Activated CD4-positive, alpha-beta T cell treated with anti-CD3 and anti-CD28 coated beads, Interleukin-2, Interleukin-6, amounts not matched to agents 100 ng/mL and 50 ng/mL, durations not matched to agents 16 hours and 8 hours (primary cell): ENCODE measurements around the gene ABCA2.
A peak's percentile ranks its signal among the peaks of the same experiment; 100 is the strongest.

Experiments
- DNase-seq: peaks from one replicate; pipeline ENCODE4 v3.0.0-alpha.2; 2020

ABCA2 gene

DNA sequence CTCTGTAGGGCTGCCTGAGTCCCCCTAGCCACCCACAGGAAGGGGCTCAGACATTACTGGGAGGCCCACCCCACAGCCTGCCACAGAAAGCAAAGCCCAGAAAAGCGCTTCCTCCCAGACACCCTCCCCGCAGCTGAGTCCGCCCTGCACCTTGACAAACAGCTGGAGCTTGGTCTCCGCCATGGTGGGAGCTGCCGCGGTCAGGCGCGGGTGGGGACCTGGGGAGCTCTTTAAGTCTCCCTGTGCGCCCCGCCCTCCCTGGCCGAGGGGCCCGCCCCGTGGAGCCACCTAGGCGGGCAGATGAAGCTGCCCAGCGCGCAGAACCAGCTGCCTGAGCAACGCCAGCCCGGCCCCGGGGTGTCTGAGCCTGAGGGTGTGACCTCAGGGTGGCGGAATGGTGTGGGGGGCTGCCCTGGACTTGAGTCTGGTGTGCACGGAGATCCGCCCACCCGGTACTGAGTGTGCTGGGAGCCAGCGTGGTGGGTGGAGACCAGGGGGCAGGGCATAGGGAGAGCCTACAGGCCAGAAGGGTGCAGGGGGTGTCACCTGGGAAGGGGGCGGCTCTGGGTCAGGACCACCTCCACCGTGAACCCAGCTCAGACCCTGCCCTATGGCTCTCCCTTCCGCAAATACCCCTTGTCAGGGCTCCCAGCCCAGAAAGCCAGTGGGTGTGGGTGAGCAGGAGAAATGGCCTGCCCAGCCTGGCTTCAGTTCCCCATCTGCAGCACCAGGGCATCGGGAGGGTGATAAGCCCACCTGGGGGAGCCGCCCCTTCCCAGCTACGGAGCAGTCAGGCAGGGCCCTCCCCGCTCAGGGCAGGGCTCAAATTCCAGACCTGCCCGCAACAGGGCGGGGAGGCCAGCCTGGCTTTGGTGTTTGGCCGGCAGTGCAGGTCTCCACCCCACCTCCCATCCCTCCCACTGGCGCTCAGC lies 31.4 kb downstream of the ABCA2 start, which contains the start of gene CLIC3:
TSS of gene CLIC3 (minus strand) at position 208 of the 932 bp plus-strand sequence. CDS start at position 183, 25 bp downstream.
- DNase-seq = peak; percentile 41

DNA sequence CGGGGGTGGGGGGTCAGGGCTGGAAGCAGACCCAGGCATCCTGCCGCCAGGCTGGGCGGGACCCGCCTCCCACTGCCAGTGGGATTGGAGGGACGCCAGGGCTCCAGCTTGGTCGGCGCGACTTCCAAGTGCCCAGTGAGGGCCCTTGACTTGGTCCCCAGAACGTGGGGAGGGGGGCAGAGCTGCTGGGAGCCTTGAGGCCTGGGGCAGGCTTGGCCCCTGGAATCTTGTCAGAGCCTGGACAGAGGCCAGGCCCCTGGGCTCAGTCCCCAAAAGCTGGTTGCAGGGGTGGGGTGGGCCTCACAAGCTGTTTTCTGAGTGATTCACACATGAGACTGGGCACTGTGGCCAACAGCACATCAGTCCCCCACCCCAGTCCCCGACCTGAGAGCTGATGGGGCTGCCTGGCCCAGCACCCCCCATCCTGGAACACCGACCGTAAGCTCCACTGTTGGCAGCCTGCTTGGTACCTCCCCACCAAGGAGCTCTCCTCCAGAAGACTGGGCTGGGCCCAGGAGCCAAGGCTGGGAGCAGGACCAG lies 32.2 kb downstream of the ABCA2 start:
- DNase-seq = no peak

GRCh38 chr9:136995362-136995761 lies 32.7 kb downstream of the ABCA2 start:
- no peak for DNase-seq

GRCh38 chr9:136994888-136995230 lies 33.2 kb downstream of the ABCA2 start:
- no peak for DNase-seq

- no peak for DNase-seq
Observed at GRCh38 chr9:136994180-136994887, 33.7 kb downstream of the ABCA2 start.

DNA sequence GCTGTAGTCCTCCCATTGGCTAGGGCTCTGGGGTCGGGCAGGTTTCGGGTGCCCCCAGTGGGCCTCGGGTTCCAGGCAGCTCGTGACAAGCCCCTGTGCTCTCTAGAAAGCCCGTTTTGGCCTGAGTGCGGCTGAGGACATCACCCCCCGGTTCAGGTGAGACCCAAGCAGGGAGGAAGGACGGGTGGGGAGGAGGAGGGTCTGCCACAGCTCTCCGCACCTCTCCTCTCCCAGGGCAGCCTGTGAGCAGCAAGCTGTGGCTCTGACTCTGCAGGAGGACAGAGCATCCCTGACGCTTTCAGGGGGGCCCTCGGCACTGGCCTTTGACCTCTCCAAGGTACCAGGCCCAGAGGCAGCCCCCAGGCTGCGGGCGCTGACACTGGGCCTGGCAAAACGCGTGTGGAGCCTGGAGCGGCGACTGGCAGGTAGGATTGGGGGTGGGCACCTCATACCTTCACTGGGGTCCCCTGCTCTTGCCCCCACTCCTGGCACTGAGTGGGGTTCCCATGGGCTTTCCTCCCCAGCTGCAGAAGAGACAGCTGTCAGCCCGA lies 35.1 kb downstream of the ABCA2 start:
- no peak for DNase-seq

DNA sequence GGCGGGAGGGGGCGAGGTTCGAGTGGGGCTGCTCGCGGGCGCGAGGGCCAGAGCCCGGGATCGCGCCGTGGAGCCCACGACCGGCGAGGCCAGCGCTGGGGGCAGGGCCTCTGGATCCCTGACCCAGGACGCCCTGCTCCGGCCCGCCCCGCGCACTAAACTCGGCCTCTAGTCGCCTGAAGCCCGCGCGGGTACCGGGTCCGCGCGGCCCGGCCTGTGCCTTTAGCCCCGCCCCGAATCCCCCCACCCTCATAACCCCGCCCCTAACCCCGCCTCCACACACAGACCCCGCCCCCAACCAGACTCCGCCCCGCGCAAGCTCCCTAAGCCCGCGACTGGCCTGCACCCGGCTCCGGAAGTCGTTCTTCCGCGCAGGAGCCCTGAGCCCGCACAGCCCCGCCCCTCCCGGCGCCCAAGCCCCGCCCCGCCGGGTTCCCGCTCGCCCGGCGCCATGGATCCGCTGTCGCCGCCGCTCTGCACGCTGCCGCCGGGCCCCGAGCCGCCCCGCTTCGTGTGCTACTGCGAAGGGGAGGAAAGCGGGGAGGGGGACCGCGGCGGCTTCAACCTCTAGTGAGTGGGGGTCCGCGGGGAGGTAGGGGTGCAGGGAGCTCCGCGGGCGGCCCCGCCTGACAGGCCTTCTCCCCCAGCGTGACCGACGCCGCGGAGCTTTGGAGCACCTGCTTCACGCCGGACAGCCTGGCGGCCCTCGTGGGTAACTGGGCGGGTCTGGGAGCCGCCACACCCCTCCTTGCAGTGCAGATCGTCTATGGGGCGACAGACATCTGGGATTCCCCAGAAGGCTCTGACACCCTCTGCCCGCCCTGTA lies 35.8 kb downstream of the ABCA2 start, which contains the start of gene PAXX:
TSS of gene PAXX (plus strand) at position 430 of the 826 bp plus-strand sequence. CDS start at position 452, 22 bp downstream.
- DNase-seq = peak; percentile 97

- no peak for DNase-seq
Observed at GRCh38 chr9:136990242-136990911, 37.7 kb downstream of the ABCA2 start.

GRCh38 chr9:136988872-136989271 lies 39.2 kb downstream of the ABCA2 start:
- DNase-seq = no peak

GRCh38 chr9:136985853-136986252 lies 42.2 kb downstream of the ABCA2 start:
- no peak for DNase-seq

- no peak for DNase-seq
Observed at GRCh38 chr9:136985027-136985602, 42.9 kb downstream of the ABCA2 start.

GRCh38 chr9:136984464-136985026 lies 43.5 kb downstream of the ABCA2 start:
- DNase-seq = no peak

DNA sequence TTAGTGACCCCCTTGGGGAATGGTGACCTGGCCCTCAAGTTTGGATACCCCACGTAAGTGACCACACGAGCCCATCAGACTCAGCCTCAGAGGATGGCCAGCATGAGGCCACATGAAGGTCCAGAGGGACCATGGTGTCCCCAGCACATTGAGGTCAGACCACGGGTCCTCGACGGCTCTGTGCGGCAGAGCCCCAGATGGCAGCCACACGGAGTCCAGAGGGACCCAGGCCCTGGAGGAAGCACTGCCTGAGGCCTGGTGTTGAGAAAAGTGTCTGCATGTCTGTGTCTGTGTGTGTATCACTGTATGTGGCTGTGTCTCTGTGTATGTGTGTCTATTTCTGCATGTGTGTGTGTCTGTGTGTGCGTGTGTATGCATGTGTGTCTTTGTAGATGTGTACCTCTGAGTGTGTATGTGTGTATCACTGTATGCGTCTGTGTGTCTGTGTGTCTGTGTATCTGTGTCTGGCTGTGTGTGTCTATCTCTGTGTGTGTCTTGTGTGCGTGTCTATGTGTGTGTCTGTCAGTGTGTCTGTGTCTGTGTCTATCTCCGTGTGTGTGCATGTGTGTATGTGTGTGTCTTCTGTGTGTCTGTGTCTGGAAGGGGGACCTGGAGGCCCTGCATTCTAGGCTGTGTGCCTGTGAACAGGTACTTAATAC lies 44.3 kb downstream of the ABCA2 start:
- no peak for DNase-seq

GRCh38 chr9:136983167-136983566 lies 44.9 kb downstream of the ABCA2 start:
- no peak for DNase-seq

DNA sequence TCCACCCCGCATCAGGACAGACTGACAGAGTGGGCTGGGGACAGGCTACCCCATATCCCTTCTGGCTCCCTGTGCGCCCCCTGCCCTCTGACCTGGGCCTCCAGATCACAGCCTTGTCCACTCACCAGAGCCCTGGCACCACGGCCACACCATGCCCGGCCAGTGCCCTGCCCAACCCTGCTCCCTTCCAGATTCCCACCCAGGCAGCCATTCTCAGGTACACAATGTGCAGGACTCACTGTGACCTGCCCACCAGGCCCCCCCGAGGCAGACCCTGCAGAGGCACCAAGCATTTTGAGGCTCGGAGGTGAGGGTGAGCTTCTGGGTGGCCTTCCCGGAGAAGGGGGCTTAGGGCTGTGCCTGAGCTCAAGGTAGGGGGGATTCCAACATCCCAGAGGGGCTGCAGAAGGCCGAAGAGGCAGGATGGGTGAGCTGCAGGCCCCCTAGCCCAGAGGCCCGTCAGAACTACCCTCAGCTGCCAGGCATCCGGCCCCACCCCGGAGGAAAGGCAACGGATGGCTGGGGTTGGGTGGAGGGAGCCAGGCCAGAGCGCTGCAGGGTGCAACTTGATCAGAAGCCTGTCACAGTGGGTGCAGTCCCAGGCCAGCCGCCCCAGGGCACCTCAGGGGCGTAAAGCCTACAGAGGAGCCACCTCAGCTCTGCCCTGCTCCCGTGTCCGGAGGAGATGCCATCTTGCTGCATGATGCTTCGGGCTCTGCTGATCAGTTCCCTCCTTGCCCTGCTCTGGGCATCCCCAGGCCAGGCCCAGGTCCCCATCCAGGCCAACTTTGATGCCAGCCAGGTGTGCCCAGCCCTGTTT lies 45.6 kb downstream of the ABCA2 start, which contains the start of gene LCNL1:
TSS of gene LCNL1 (plus strand) at position 762 of the 820 bp plus-strand sequence. CDS start 594 bp downstream, outside the sequence.
- DNase-seq = no peak

GRCh38 chr9:136981588-136982231 lies 46.3 kb downstream of the ABCA2 start:
- no peak for DNase-seq

DNA sequence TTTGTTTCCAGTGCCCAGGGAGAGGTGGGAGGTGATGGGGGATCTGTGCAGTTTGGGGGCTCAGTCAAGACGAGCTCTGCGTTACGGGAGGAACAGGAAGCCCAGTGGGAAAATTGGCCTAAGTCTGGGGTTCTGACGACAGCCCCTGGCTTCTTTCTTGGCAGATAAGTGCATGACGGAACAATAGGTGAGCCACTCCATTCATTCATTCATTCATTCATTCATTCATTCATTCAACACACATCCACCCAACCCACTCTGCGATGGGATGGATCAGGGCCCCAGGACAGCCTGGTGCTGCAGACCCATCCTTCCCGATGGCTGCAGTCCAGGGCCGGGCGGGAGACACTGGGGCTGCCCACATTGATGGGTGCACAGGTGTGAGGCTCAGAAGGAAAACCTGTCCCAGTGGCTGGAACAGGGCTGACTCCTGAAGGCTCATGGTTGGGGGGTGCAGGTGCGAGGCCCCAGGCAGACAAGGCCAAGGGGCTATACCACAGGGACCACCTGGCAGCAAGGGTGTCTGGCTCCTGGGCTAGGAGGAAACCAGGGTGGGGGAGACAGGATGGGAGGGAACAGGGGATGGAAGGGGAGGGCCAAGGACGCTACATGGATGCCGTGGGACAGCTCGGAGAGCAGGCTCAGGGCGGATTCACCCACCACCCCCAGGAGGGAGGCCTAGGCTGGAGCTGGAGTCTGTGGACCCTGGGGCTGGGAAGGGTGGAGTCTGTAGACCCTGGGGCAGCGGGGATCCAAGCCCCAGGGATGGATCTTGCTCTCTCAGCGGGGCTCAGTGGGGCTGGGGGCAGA lies 47.2 kb downstream of the ABCA2 start:
- DNase-seq = no peak
